ENCODE measurements around the gene HNRNPA3.

Gene HNRNPA3

DNA sequence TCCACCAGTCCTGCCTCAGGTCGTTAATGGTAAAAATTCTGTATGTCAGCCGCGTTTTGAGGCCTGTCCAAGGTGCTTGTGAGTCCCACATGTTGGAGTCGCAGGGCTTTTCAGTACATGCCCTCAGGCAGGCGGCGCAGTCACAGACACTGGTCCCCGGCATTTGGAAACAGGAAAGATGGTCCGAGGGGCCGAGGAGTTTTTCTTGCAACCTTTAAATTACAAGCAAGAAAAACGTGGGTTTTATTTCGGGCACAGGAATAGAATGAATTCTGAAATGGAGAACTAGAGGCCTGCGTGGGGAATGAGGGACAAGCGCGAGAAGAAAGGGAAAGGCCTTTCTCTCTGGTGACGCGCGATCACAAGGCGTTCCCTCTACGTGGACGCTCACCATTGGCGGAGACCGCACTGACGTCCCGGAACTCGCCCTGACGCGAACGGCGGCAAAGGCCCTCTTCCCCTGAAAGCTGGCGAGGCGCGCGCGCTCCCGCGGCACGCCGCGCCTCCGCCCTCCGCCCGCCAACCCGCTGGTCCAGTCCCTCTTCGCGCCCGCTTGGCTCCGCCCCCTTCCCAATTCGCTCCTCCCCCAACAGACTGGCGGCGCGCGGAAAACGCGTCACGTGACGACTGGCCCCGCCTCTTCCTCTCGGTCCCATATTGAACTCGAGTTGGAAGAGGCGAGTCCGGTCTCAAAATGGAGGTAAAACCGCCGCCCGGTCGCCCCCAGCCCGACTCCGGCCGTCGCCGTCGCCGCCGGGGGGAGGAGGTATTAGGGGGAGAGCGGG lies at the start of gene HNRNPA3:
Gene HNRNPA3, plus strand, starts transcription at position 689 of the 785 bp plus-strand sequence. Its CDS starts 6 bp downstream, at position 695.
- peaks cover 34% of the 10 kb centered on the region for H3K4me1 Mint-ChIP-seq
- peak; percentile 99 to 100 for DNase-seq (ENCODE audit: low spot score in 2 of 2)
- ATAC-seq (replicated peaks; ENCODE audit: extremely low read depth, poor library complexity, severe bottlenecking): peak; percentile 82
- no peaks in the 10 kb centered on the region for H3K27me3 Mint-ChIP-seq
- no peaks in the 10 kb centered on the region for H3K9me3 Mint-ChIP-seq
- peaks cover 55% of the 10 kb centered on the region for H3K36me3 Mint-ChIP-seq (ENCODE audit: insufficient read depth)
- peak within 1 kb of the TSS; percentile 89 for H3K4me3 Mint-ChIP-seq
- H3K27ac Mint-ChIP-seq (ENCODE audit: low read depth): peak within 1 kb of the TSS; percentile 99

DNA sequence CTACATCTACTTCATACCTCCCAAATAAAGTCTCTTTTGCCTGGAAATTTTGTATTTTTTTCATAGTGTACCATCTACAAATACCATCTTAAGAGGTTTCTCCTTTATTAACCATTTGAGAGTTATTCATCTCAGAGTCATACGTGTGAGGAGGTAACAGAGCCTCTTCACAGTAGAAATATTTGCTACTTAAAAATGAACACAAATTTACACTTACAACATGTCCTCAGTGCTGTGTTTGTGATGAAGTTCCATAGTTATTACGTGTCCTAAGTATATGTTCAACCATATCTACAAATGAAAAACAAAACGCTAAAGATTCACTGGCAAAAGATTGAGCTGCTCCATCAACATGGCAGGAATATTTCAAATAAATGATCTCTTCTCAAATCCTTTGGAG lies 48.5 kb upstream of the HNRNPA3 start:
- H3K9me3 Mint-ChIP-seq: no peaks in the 10 kb centered on the region
- H3K36me3 Mint-ChIP-seq (ENCODE audit: insufficient read depth): peaks cover 1% of the 10 kb centered on the region
- no peak for DNase-seq (ENCODE audit: low spot score in 2 of 2)
- H3K4me3 Mint-ChIP-seq: no peak overlapping the region
- H3K27me3 Mint-ChIP-seq: peaks cover 7% of the 10 kb centered on the region
- H3K27ac Mint-ChIP-seq (ENCODE audit: low read depth): no peak overlapping the region
- H3K4me1 Mint-ChIP-seq: peaks cover 17% of the 10 kb centered on the region
- ATAC-seq (replicated peaks; ENCODE audit: extremely low read depth, poor library complexity, severe bottlenecking): no peak

DNA sequence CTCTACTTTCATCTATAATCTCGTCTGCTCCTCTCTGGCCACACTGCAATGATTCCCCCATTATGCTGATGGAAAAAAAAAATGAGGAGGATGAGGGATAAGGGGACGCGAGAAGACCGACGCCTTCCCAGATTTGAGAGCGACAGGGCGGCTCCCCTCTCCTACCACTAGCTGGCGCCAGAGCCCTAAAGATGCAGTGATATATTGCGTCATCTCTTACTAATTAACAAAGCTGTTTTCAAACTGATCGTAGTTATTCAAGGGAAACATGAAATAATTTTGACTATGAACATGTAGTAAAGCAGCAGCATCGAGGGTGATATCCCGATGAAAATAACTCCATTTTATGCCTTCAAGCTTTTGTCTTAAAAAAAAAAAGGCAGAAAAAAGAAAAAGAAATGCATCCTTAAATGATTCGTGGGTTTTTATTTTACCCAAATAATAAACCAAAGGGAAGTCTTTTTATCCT lies 48.0 kb upstream of the HNRNPA3 start:
- DNase-seq (ENCODE audit: low spot score in 2 of 2) (peak; percentile 64 to 73), ATAC-seq (replicated peaks; ENCODE audit: extremely low read depth, poor library complexity, severe bottlenecking) (peak; percentile 61)
- H3K27me3 Mint-ChIP-seq: peaks cover 7% of the 10 kb centered on the region

DNA sequence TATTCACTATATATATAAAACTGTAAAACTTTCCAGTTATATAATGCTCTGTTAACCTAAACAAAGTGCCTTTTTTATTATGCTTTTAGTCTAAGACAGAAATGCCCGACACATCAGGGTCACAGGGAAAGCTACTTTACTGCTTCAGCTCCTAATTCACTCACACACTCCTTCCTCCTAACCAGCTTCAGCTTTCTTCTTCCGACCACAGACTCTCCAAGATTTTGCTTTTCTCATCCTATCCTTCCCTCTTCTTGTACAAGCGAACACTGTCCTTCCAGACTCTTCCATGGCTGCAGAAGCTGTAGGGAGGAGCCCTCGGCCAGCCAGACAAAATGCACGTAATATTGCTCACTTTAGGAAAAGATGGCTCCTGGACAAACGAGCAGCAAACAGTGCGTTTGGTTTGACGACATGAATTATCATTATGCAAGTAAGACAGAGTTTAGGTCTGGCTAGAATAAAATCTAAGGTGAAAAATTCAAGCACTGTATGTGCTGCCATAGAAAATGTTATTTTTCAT lies 47.5 kb upstream of the HNRNPA3 start:
- H3K36me3 Mint-ChIP-seq (ENCODE audit: insufficient read depth): peaks cover 1% of the 10 kb centered on the region
- H3K4me3 Mint-ChIP-seq: no peak overlapping the region
- H3K27ac Mint-ChIP-seq (ENCODE audit: low read depth): no peak overlapping the region
- no peaks in the 10 kb centered on the region for H3K9me3 Mint-ChIP-seq
- DNase-seq (ENCODE audit: low spot score in 2 of 2) (no peak), ATAC-seq (replicated peaks; ENCODE audit: extremely low read depth, poor library complexity, severe bottlenecking) (no peak)
- H3K4me1 Mint-ChIP-seq: peaks cover 17% of the 10 kb centered on the region
- H3K27me3 Mint-ChIP-seq: peaks cover 7% of the 10 kb centered on the region

More for the DNA sequence above, 48.0 kb upstream of the HNRNPA3 start:
- Mint-ChIP-seq H3K36me3 (ENCODE audit: insufficient read depth) (peaks cover 1% of the 10 kb centered on the region), H3K4me3 (no peak overlapping the region), H3K9me3 (no peaks in the 10 kb centered on the region), H3K4me1 (peaks cover 17% of the 10 kb centered on the region), H3K27ac (ENCODE audit: low read depth) (no peak overlapping the region)

DNA sequence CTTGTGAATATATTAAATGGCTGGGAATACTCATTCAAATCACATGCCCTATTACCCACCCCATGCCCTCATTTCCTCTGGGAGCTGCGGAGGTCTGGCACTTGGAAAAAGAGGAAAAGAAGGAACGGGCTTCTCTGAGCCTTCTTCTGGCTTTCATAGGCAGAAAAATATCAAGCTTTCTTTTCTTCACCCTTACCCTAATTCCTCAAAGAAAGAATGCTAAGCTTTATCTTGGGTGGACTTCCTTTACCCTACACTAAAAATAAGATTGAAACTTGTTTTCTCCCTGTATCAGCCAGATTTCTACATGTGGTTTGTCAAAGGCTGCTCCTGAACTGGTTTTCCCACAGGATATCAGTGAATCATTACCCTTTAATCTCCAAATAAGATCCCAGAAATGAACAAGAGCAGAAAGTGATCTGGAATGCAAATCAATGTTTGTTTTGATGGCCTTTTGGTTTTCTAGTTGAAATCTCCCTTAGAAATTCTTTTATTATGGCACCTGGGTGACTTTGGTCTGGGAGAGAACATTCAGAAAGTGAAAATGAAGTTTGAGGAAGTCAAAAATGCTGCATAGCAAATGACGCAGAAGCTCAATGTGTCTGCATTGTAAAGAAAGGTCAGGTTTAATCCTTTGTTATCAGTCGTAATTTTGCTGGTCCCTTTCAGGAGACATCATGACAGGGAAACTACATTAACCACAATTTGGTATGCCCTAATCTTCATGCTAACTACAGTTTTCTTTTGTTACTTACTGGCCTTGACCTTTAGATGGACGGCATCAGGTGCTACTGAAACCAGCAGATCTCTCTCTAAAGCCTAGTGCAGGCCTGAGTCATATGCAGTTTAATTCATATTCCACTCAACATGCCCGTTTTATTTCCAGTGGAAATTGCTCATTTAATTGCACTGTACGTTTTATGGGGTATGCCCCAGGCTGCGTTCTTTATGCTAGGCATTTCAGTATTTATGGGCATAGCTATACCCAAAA lies 46.6 kb upstream of the HNRNPA3 start:
- H3K36me3 Mint-ChIP-seq (ENCODE audit: insufficient read depth): peaks cover 1% of the 10 kb centered on the region
- peaks cover 17% of the 10 kb centered on the region for H3K4me1 Mint-ChIP-seq
- H3K9me3 Mint-ChIP-seq: no peaks in the 10 kb centered on the region
- H3K27me3 Mint-ChIP-seq: peaks cover 7% of the 10 kb centered on the region
- H3K4me3 Mint-ChIP-seq: peak overlapping the region; percentile 51
- DNase-seq (ENCODE audit: low spot score in 2 of 2) (no peak), ATAC-seq (replicated peaks; ENCODE audit: extremely low read depth, poor library complexity, severe bottlenecking) (peak; percentile 52)
- H3K27ac Mint-ChIP-seq (ENCODE audit: low read depth): peak overlapping the region; percentile 84

DNA sequence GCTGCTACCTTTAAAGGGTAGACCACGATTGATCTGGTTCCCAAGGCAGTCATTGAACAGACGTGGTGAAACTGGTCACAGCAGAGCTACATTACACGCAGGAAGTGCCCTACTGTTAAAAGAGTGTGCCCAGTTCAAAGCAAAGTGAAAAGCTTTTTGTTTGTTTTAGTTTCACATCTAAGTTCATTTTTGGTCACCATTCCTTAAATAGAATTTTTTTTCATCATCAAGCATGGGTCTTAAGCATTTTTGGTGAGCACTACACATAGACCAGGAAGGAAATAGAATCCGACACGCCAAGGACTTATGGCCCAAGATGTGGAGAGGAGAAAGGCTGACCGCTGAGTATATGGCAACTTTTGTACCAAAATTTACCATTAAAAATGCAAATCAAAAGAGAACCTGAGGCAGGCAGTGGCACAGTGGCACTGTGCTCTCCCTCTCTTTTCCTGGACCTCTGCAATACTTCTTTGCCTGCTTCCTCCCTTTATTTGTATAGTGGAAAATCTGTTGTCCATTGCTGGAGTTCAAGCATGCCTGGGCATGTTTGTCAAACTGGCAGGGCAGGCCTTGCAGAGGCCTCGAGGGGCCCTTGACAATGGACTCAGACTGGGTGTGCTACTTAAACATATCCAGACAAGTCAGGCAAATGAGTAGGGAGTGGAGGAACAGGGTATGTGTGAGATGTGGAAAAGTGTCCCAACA lies 42.6 kb upstream of the HNRNPA3 start:
- H3K27ac Mint-ChIP-seq (ENCODE audit: low read depth): no peak overlapping the region

DNA sequence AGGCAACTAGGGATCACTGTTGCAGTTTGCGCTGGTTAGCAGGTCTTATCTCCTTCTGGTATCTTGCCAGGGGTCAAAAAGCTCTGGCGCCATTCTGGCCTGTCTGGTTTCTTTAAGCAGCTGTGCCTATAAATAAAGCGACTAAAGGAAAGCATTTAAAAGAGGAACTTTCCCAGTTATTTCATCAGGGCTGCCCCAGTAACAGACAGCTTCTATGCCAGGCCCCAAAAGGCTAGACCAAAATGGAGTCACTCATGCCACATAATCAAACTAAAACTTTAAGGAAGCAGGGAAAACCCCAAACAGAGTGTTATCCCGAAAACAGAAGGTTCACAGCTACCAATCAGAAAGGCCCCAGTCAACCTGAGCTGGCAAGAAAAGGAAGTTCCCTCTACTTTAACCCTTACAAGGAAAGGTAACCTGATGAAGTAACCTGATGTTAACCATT lies 41.2 kb upstream of the HNRNPA3 start:
- Mint-ChIP-seq H3K4me1 (peaks cover 11% of the 10 kb centered on the region), H3K9me3 (no peaks in the 10 kb centered on the region), H3K27ac (ENCODE audit: low read depth) (no peak overlapping the region), H3K27me3 (no peaks in the 10 kb centered on the region), H3K4me3 (no peak overlapping the region), H3K36me3 (ENCODE audit: insufficient read depth) (no peaks in the 10 kb centered on the region)
- ATAC-seq (replicated peaks; ENCODE audit: extremely low read depth, poor library complexity, severe bottlenecking): no peak
- DNase-seq (ENCODE audit: low spot score in 2 of 2): no peak

More for the DNA sequence above, 42.6 kb upstream of the HNRNPA3 start:
- ATAC-seq (replicated peaks; ENCODE audit: extremely low read depth, poor library complexity, severe bottlenecking) (no peak), DNase-seq (ENCODE audit: low spot score in 2 of 2) (no peak)
- no peaks in the 10 kb centered on the region for H3K27me3 Mint-ChIP-seq
- H3K4me3 Mint-ChIP-seq: no peak overlapping the region
- no peaks in the 10 kb centered on the region for H3K9me3 Mint-ChIP-seq
- peaks cover 1% of the 10 kb centered on the region for H3K36me3 Mint-ChIP-seq (ENCODE audit: insufficient read depth)
- peaks cover 12% of the 10 kb centered on the region for H3K4me1 Mint-ChIP-seq

DNA sequence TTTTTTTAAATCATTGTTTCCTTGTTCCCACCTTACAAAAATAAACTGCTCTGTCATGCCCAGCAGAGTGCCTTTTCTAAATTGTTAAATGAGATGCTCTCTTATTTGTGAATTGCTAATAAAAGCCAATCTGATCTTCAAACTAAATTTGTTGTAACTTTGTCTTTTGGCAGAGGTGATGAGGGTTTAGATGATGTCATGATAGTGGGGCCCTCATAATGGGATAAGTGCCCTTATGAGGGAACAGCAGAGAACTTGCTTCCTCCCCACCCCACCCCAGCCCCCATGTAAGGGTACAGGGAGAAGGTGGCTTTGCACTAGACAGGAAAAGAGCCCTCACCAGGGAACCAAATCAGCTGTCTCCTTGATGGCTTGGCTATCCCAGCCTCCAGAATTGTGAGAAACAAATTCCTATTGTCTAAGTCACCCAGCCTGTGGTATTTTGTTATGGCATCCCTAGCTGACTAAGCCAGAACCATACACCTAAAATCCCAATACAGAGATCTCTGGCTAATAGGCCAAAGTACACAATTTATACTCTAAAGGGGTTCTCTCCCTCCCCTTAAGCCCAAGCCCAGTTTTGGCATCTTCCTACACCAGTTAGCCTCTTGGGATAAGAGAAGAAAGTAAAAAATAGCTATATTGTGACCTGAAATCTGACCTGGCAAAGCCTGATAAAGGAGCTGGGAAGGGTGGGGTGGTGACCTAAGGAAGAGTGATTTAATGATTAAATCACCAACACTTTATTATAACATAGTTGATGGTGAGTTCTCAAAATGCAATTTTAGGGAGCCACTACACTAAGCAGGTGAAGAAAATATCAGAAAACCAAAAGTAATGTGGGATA lies 40.3 kb upstream of the HNRNPA3 start:
- Mint-ChIP-seq H3K9me3 (no peaks in the 10 kb centered on the region), H3K4me1 (peaks cover 7% of the 10 kb centered on the region), H3K27ac (ENCODE audit: low read depth) (no peak overlapping the region), H3K36me3 (ENCODE audit: insufficient read depth) (no peaks in the 10 kb centered on the region), H3K27me3 (no peaks in the 10 kb centered on the region), H3K4me3 (no peak overlapping the region)
- no peak for DNase-seq (ENCODE audit: low spot score in 2 of 2)
- no peak for ATAC-seq (replicated peaks; ENCODE audit: extremely low read depth, poor library complexity, severe bottlenecking)

DNA sequence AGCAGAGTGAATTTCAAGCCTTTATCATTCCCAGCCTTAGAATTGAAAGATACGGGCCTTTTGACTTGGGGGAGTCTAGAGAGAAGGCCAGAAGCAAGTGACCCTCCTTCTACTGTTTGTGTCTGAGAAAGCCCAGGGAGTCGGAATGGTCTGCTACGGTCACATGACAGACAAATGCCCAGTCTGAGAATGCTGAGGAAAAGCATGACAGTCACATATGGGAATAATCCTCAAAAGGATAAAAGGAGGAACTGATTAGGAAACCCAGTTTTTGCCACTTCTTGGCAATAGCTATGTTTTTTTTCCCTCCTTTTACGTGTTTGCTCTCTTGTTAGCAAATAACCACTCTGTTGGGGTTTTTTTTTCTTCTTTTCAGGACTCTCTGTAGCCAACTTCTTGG lies 38.1 kb upstream of the HNRNPA3 start:
- Mint-ChIP-seq H3K9me3 (no peaks in the 10 kb centered on the region), H3K4me3 (no peak overlapping the region), H3K27me3 (no peaks in the 10 kb centered on the region), H3K27ac (ENCODE audit: low read depth) (no peak overlapping the region), H3K4me1 (peaks cover 7% of the 10 kb centered on the region), H3K36me3 (ENCODE audit: insufficient read depth) (no peaks in the 10 kb centered on the region)
- ATAC-seq (replicated peaks; ENCODE audit: extremely low read depth, poor library complexity, severe bottlenecking) (no peak), DNase-seq (ENCODE audit: low spot score in 2 of 2) (no peak)

DNA sequence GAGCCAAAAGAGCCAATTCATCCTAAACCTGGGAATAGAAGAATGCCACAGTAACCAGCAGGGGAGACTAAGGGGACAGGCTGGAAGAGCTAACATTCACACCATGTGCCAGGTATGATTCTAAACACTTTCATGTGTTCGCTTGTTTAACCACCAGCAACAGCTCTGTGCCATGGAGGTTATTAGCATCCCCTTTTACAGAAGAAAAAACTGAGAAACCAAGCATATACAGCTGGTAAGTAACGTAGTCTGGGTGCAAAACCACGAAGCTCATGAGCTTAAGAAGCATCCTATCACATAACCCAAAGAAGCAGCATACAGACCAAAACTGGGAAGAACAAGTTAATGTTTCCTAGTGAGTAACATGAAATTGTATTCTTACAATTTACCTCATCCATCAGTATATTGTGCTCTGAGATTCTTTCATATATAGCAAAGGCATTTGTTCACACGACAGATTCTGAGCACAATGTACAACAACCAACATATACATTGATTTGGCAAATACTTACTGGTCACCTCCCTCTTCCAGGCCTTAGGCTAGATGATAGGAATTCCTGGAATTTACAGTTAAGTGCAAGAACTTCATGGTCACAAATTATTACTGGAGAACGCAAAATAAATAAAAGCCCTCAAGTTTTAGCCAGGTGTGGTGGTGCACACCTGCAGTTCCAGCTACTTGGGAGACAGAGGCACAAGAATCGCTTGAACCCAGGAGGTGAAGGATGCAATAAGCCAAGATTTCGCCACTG lies 36.5 kb upstream of the HNRNPA3 start:
- Mint-ChIP-seq H3K27me3 (no peaks in the 10 kb centered on the region), H3K4me3 (no peak overlapping the region), H3K9me3 (no peaks in the 10 kb centered on the region), H3K36me3 (ENCODE audit: insufficient read depth) (no peaks in the 10 kb centered on the region), H3K4me1 (peaks cover 7% of the 10 kb centered on the region), H3K27ac (ENCODE audit: low read depth) (no peak overlapping the region)
- no peak for ATAC-seq (replicated peaks; ENCODE audit: extremely low read depth, poor library complexity, severe bottlenecking)
- no peak for DNase-seq (ENCODE audit: low spot score in 2 of 2)

DNA sequence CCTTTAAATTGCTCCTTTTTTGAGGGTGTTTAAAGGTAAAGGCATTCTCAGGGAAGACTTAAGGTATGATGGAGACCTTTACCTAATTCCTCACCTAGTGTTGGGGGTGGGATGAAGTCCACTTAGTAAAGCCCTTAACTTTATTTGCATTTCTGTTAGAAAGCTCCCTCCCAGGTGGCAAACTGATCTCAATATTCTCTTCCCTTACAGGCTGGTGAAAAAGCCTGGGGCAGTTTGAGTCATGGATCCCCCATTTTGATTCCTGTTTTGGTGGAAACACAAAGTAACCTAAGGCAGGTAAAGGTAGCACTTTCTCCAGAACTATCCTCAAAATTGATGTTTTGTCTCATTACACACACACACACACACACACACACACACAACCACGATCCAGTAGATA lies 33.8 kb upstream of the HNRNPA3 start:
- H3K36me3 Mint-ChIP-seq (ENCODE audit: insufficient read depth): no peaks in the 10 kb centered on the region
- no peak for ATAC-seq (replicated peaks; ENCODE audit: extremely low read depth, poor library complexity, severe bottlenecking)
- no peak overlapping the region for H3K27ac Mint-ChIP-seq (ENCODE audit: low read depth)
- no peaks in the 10 kb centered on the region for H3K9me3 Mint-ChIP-seq
- no peak for DNase-seq (ENCODE audit: low spot score in 2 of 2)
- no peaks in the 10 kb centered on the region for H3K27me3 Mint-ChIP-seq
- peaks cover 7% of the 10 kb centered on the region for H3K4me1 Mint-ChIP-seq
- no peak overlapping the region for H3K4me3 Mint-ChIP-seq
